Measurements from ENCODE around the gene RERG.
"Not testable (repeated sequence)": the region's sequence is repeated elsewhere in the genome, so short reads cannot be mapped to it uniquely, and the experiment has no call there.

Gene RERG

GRCh38 chr12:15143467-15143866, 77.8 kb downstream of the RERG start:
- no peak for DNase-seq (ENCODE audit: low read depth)

DNA sequence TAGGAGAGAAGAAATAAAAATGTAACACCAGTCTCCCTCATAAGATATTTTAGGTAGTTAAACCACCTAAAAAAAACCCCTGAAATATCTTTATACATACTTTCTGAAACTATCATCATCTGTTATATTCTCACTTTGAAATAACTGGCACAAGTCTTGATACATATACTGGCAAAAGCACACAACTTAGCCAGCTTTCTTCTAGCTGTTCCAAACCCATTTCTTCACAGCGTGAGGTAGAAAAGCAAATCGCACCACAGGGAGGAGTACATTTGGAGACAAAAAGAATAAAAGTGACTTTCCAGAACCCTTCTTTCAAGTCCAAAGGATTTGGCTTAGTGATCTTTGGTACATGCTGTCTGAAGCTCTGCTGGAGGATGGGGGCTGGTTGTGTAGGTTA, 78.5 kb downstream of the RERG start:
- DNase-seq (ENCODE audit: low read depth) = no peak

DNA sequence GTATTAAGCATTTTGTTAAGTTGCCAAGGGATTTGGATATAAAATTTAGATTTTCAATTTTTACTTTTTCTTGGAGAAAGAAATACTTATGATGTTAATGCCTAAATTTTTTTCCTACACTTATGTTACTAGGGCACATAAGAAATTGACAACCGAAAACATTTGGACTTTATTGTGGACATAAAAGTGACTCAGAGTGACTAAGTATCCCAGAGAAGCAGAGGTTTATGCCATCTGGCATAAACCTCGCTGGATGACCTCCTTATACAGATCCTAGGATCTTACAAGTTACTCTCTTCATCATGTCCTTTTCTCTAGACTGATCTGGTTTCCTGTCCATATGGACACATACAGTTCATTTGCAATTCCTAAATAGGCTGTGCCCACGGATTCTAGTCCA, 89.8 kb downstream of the RERG start:
- no peak for DNase-seq (ENCODE audit: low read depth)

GRCh38 chr12:15130541-15130940, 90.7 kb downstream of the RERG start:
- DNase-seq (ENCODE audit: low read depth) = no peak

DNA sequence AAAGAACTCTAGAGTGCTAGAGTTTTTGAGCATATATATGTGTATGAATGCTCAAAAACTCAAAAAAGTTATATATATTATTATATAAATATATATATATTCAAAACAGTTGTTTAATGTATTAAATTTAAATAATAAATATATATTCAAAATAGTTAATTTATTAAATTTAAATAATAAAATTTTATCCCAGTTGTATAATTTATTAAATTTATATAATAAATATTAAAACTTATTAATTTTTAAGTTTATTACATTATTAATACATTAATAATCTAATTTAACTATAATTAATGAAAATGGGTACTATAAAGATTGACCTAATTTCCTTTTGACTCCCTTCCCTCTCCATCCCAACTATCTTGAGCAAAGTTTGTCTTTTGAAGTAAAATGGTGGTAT, 97.8 kb downstream of the RERG start:
- DNase-seq (ENCODE audit: low read depth) = no peak

DNA sequence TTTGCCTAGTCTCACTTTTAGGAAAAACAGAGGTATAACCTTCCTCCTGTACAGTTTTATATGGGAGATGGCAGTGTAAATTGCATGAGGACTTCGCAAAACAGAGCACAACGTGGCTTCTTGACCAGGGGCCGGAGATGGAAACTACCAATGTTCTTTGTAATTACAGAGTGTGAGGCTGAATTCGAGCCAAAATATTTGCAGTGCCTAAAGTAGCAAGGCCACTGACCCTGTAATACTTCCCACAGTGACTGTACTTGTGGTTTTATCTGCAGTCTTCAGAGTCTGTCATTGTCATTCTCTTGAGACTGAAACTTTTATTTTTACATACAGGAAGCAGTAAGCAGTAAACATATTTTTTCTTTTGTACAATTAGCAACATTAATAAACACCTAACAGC, 98.9 kb downstream of the RERG start:
- DNase-seq (ENCODE audit: low read depth) = no peak

DNA sequence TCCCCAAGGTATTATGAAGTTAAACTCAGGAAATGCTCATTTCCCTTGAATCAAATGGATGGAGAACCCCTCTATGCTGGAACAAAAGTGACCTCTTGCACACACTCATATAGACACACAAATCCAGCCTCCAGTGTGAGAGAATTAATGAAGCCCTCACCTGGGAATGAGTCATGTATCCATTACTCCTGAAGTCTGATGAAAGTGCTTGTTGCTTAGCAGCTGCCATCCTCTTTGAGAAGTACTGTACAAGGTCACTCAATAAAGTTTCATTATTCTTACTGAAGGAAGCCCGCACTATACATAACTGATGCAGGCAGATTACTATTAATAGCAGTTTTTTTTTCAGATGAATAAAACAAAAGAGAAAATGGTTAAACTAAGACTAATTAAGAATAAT, 102.3 kb downstream of the RERG start:
- DNase-seq (ENCODE audit: low read depth) = no peak

GRCh38 chr12:15116983-15117382, 104.2 kb downstream of the RERG start:
- DNase-seq (ENCODE audit: low read depth) = no peak

DNA sequence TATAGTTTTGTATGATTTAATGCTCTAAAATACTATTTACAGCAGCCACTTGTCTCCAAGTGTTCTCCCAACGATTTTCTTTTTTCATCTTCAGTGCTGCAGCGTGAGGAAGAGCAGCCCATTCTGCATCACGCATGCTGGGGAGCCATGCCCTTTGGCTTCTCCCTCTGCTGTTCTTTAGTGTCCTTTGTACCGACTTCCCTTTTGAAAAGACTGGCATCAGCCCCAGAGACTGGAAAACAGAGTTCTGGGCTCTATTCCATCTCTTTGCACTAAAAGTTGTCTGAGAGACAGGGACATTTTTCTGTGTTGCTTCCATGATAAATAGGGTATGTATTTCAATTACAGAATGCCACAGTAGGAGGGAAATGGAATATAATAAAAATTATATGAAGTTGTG, 105.1 kb downstream of the RERG start:
- no peak for DNase-seq (ENCODE audit: low read depth)

DNA sequence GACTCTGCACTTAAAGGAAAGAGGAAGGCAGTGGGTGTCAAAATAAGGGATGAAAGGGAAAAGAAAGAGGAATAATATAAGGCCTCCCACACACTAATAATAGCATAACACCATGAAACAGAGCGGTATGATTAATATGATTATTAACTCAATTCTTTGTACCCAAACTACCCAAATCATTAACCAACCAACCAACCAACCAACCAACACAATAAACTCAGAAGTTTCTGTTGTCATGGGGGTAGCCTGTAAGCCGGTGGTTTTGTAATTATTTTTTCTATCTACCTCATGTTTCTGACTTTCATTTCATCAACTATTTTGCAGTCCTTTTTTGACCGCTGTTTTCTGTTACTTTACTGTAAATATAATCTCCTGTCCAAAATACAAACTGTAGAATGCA, 105.8 kb downstream of the RERG start:
- no peak for DNase-seq (ENCODE audit: low read depth)

- DNase-seq (ENCODE audit: low read depth) = no peak
These were observed 106.7 kb downstream of the RERG start for GRCh38 chr12:15114501-15114900.

- no peak for DNase-seq (ENCODE audit: low read depth)
These were observed 128.4 kb downstream of the RERG start for GRCh38 chr12:15092826-15093225.

- no peak for DNase-seq (ENCODE audit: low read depth)
These were observed 130.8 kb downstream of the RERG start for GRCh38 chr12:15090441-15090840.

- DNase-seq (ENCODE audit: low read depth) = no peak
These were observed 133.1 kb downstream of the RERG start for GRCh38 chr12:15088105-15088504.

DNA sequence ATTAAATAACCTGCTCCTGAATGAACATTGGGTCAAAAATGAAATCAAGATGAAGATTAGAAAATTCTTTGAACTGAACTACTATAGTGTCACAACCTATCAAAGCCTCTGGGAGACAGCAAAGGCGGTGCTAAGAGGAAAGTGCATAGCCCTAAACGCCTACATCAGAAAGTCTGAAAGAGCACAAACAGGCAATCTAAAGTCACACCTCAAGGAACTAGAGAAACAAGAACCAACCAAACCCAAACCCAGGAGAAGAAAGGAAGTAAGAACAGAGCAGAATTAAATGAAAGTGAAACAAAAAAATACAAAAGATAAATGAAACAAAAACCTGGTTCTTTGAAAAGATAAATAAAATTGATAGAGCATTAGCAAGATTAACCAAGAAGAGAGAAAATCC, 143.5 kb downstream of the RERG start:
- DNase-seq (ENCODE audit: low read depth) = not testable (repeated sequence)

DNA sequence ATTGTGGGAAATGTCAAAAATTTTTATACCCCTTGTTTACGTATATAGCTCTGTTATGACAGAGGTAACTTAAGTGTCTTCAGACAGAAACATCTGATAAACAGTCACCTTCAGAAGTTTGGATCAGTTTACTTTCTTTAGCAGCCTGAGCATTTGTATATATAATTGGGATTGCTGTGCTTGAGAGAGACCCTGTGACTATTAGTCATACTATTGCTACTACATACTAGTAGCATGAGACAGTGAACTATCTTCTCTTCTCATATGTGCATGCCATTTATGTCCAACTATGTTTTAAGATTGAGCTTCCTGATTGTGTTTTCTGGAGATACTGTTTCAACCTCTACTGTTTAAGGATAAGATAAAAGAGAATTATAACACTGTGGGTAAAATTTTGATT, 146.9 kb downstream of the RERG start:
- no peak for DNase-seq (ENCODE audit: low read depth)

DNA sequence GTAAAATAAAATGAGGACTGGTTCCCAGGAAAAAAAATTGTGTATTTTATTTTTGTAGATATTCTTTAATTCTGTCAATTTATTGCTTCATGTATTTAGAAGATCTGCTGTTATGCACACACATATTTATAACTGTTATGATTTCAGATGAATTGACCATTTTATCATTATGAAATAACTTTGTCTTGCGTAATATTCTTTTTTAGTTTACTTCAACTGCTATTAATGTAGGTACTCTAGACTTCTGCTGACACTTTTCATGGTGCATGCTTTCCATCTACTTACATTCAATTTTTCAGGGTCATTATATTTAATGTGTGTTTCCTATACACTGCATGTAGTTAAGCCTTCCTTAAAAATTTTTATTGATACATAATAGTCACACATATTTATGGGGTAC, 162.1 kb downstream of the RERG start:
- no peak for DNase-seq (ENCODE audit: low read depth)

Measured in activated T-helper 1 cell treated with Interleukin-2 at 50 U/mL for 16 hours (primary cell).